ENCODE results near the gene LRP1B.

LRP1B gene

GRCh38 chr2:140711867-140712266 is 1418.9 kb downstream of the LRP1B start:
- TF ChIP-seq SIN3A (IDR thresholded peaks at IDR 0.05; ENCODE audit: borderline replicate concordance, insufficient read depth, low read length), result no peak
- no peak for TF ChIP-seq FOXP2 (optimal IDR thresholded peaks at IDR 0.05; ENCODE audit: borderline replicate concordance, extremely low read depth, extremely low read length, insufficient read depth)
- TF ChIP-seq TAF1 (IDR thresholded peaks at IDR 0.05; ENCODE audit: borderline replicate concordance, insufficient read depth, low read length), result no peak
- no peak for TF ChIP-seq POLR2AphosphoS5 (IDR thresholded peaks at IDR 0.05; ENCODE audit: low read depth, low read length)
- TF ChIP-seq REST (IDR thresholded peaks at IDR 0.05; ENCODE audit: insufficient read depth in 1 of 2, low read depth in 2 of 2, low read length in 2 of 2), result no peak

DNA sequence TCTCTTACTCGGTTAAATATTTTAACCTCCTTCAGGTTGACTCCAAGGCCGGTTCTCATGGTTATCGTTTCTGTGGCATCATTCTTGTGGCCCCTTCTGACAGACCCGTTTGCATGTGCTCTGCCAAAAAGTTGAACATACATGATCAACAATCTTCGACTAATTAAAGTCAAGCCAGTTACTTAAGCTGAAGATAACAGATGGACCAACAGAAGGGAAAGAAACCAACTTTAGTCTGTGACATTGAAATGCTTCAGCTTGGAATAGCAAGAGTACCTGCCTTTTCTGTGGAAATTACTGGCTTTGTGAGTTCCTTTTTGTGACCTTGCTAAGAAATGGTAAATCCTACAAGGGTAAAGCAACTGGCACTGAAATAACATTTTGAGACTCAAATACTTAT is 1429.1 kb downstream of the LRP1B start:
- no peak for TF ChIP-seq POLR2AphosphoS5 (IDR thresholded peaks at IDR 0.05; ENCODE audit: low read depth, low read length)
- TF ChIP-seq TAF1 (IDR thresholded peaks at IDR 0.05; ENCODE audit: borderline replicate concordance, insufficient read depth, low read length), result no peak
- TF ChIP-seq FOXP2 (optimal IDR thresholded peaks at IDR 0.05; ENCODE audit: borderline replicate concordance, extremely low read depth, extremely low read length, insufficient read depth), result no peak
- no peak for TF ChIP-seq REST (IDR thresholded peaks at IDR 0.05; ENCODE audit: insufficient read depth in 1 of 2, low read depth in 2 of 2, low read length in 2 of 2)
- TF ChIP-seq SIN3A (IDR thresholded peaks at IDR 0.05; ENCODE audit: borderline replicate concordance, insufficient read depth, low read length), result no peak

DNA sequence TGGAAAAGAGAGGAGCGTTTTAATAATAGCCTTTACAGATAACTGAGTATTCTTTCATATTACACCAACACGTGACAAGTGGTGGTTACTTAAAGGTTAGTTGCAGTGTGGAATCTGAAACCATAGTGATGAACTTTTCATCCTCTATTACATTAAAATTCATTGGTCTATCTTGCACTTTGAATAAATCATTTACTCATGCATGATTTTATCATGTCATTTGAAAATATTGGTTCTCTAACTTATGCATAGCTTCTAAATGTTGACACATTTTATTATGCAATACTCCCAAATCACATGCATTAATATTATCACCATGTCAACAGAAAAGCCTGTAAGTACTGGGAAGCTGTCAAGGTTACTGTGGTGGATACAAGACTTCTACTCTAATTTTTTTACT is 1432.2 kb downstream of the LRP1B start:
- TF ChIP-seq REST (IDR thresholded peaks at IDR 0.05; ENCODE audit: insufficient read depth in 1 of 2, low read depth in 2 of 2, low read length in 2 of 2) (no peak), TAF1 (IDR thresholded peaks at IDR 0.05; ENCODE audit: borderline replicate concordance, insufficient read depth, low read length) (no peak), SIN3A (IDR thresholded peaks at IDR 0.05; ENCODE audit: borderline replicate concordance, insufficient read depth, low read length) (no peak), POLR2AphosphoS5 (IDR thresholded peaks at IDR 0.05; ENCODE audit: low read depth, low read length) (no peak), FOXP2 (optimal IDR thresholded peaks at IDR 0.05; ENCODE audit: borderline replicate concordance, extremely low read depth, extremely low read length, insufficient read depth) (no peak)

- TF ChIP-seq POLR2AphosphoS5 (IDR thresholded peaks at IDR 0.05; ENCODE audit: low read depth, low read length), result no peak
- no peak for TF ChIP-seq REST (IDR thresholded peaks at IDR 0.05; ENCODE audit: insufficient read depth in 1 of 2, low read depth in 2 of 2, low read length in 2 of 2)
- TF ChIP-seq SIN3A (IDR thresholded peaks at IDR 0.05; ENCODE audit: borderline replicate concordance, insufficient read depth, low read length), result no peak
- TF ChIP-seq TAF1 (IDR thresholded peaks at IDR 0.05; ENCODE audit: borderline replicate concordance, insufficient read depth, low read length), result no peak
Observed at GRCh38 chr2:140696449-140696848, 1434.4 kb downstream of the LRP1B start.

DNA sequence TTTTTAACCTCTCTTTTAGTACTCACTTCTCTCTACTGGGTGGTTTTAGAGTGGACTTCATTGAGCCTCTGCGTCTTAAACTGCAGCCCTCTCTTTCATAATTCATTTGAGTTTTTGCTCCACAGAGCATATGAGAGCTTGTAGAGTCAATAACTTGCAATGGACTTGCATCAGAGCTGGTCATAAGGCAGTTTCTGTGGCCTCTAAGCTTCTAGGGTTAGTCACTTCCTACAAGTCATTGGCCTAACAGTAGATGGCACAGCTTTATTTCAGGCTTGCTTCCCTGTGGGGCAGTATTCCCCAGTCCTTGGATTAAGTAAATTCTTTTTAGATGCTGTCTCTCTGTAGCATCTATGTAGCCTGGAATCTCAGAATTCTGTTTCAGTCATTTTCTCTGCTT is 1435.7 kb downstream of the LRP1B start:
- TF ChIP-seq SIN3A (IDR thresholded peaks at IDR 0.05; ENCODE audit: borderline replicate concordance, insufficient read depth, low read length), result no peak
- no peak for TF ChIP-seq REST (IDR thresholded peaks at IDR 0.05; ENCODE audit: insufficient read depth in 1 of 2, low read depth in 2 of 2, low read length in 2 of 2)
- no peak for TF ChIP-seq TAF1 (IDR thresholded peaks at IDR 0.05; ENCODE audit: borderline replicate concordance, insufficient read depth, low read length)
- TF ChIP-seq FOXP2 (optimal IDR thresholded peaks at IDR 0.05; ENCODE audit: borderline replicate concordance, extremely low read depth, extremely low read length, insufficient read depth), result no peak
- TF ChIP-seq POLR2AphosphoS5 (IDR thresholded peaks at IDR 0.05; ENCODE audit: low read depth, low read length), result no peak

All from PFSK-1 (cell line).